ENCODE measurements around the gene CABYR. TPM values are rescaled to one million over a fixed set of nuclear protein-coding genes. Genes with fewer than 3 reads are reported as not detected.

The CABYR gene
- total RNA-seq, 1 donor, result 4.0 TPM

Small RNAs within 50 kb of the gene (small RNA-seq; reads per million reads assigned to genes)
- not detected for gene RF00017
- not detected for gene RNA5SP452
- gene RNU5A-6P, result not detected

Other genes with a start within 250 kb of the CABYR start
- gene TTC39C, start 124.3 kb upstream of the CABYR start, total RNA-seq, result 42.7 and 50.7 TPM in 2 replicates